Sigmoid colon (tissue), 7 donors: ENCODE results near the gene MINDY2. TPM values are rescaled to one million over a fixed set of nuclear protein-coding genes. Genes with fewer than 3 reads are reported as not detected.

ENCODE experiments used
- DNase-seq: peaks from one replicate; pipeline ENCODE4 v3.0.0-alpha.2; 2019
- H3K27ac ChIP-seq, 4 donors: fragments of 200-600 bp; sonication (generic); one replicate each; pipeline ENCODE4 v1.5.1; 2016 to 2019; ENCODE audit warnings: mild to moderate bottlenecking in 1 of 4
- H3K27me3 ChIP-seq, 3 donors: fragments of 200-600 bp; sonication (generic); one replicate each; pipeline ENCODE4 v1.5.1; 2019; ENCODE audit warnings: mild to moderate bottlenecking in 1 of 3
- H3K36me3 ChIP-seq, 4 donors: fragments of 200-600 bp; sonication (generic); one replicate each; pipeline ENCODE4 v1.5.1; 2016 to 2019
- H3K4me1 ChIP-seq, 4 donors: fragments of 200-600 bp; sonication (generic); one replicate each; pipeline ENCODE4 v1.5.1; 2017 to 2019
- H3K4me3 ChIP-seq, 4 donors: fragments of 200-600 bp; sonication (generic); one replicate each; pipeline ENCODE4 v1.5.1; 2017 to 2019; ENCODE audit warnings: mild to moderate bottlenecking in 2 of 4, moderate library complexity in 1 of 4
- H3K9me3 ChIP-seq, 4 donors: fragments of 200-600 bp in 3 of 4; sonication (generic) in 3 of 4; one replicate each; pipeline versions ENCODE4 v1.5.1 to v1.6.1; 2013 to 2019
- CTCF ChIP-seq, 4 experiments: fragments of 450-650 bp in 3 of 4; fragments of 200-600 bp in 1 of 4; IDR thresholded peaks; one replicate each; pipeline ENCODE4 v1.5.1; 2016 to 2019; ENCODE audit warnings: antibody characterized with exemption in 4 of 4, mild to moderate bottlenecking in 3 of 4, moderate library complexity in 2 of 4
- EP300 ChIP-seq, 4 donors: sonication (generic); formaldehyde crosslinking; IDR thresholded peaks; one replicate each; pipeline ENCODE4 v1.6.1; 2017; ENCODE audit warnings: antibody characterized with exemption in 4 of 4
- POLR2A ChIP-seq, 2 donors: fragments of 450-650 bp; IDR thresholded peaks; one replicate each; pipeline ENCODE4 v1.6.1; 2016; ENCODE audit warnings: antibody characterized with exemption in 2 of 2, mild to moderate bottlenecking in 2 of 2, moderate library complexity in 2 of 2
- POLR2AphosphoS5 ChIP-seq, 4 donors: sonication (generic); formaldehyde crosslinking; IDR thresholded peaks; one replicate each; pipeline ENCODE4 v1.6.1; 2017; ENCODE audit warnings: antibody characterized with exemption in 4 of 4
- WGBS, 2 donors: extraction: QIAGEN DNeasy Blood & Tissue Kit; methylation state at CpG; one replicate each; pipeline ENCODE4 v1.1.7; 2013; 5-methylcytosine and 5-hydroxymethylcytosine counted together
- intact Hi-C: fragments of 100-400 bp; cut with DNase I; formaldehyde crosslinking; loops from one replicate; pipeline ENCODE4 v1.15.1; 2023
- polyA plus RNA-seq, 3 donors: library from polyadenylated mRNA; stranded (reverse); fragments of 200-250 nt; gene quantifications; one replicate each; pipeline ENCODE4 v1.2.3, GENCODE V29; 2013
- total RNA-seq, 4 donors: library from RNA; depleted of rRNA; stranded (reverse); fragments of >200 nt; gene quantifications; one replicate each; pipeline ENCODE4 v1.1.0, GENCODE V29; 2016
- donor health status: healthy with polysubstance abuse.
- donor health status: Bipolar disorder and iron deficiency.
- donor health status: healthy.

Gene MINDY2
- total and polyA plus RNA-seq, 7 donors, result 1.6 to 28.5 (median 18.0) TPM

- H3K36me3 ChIP-seq, result no peaks in the 10 kb centered on the region
- DNase-seq, result no peak
- WGBS, 2 donors, result 2 to 3% methylated on average over 9 of the region's 9 CpGs
- no peaks in the 10 kb centered on the region for H3K9me3 ChIP-seq
- H3K27me3 ChIP-seq, result no peaks in the 10 kb centered on the region
- intact Hi-C loops, result loop anchor here (1.0 to 10.0 kb wide), 2 partner anchors 21 to 604 kb away; partner anchors contain the start of genes ADAM10 and MYO1E
- peak overlapping the region; percentile 93 to 99 (median 96) for H3K27ac ChIP-seq
- H3K4me3 ChIP-seq, result peak overlapping the region; percentile 35 to 86 (median 77)
- H3K4me1 ChIP-seq, result peaks cover 0 to 42% (median 33%) of the 10 kb centered on the region in 4 donors
- TF ChIP-seq POLR2A (IDR thresholded peaks at IDR 0.05) (no peak), POLR2AphosphoS5 (IDR thresholded peaks at IDR 0.05) (no peak), CTCF (IDR thresholded peaks at IDR 0.05) (peak; percentile 9 to 45 (median 26))
Observed at GRCh38 chr15:58770519-58770856, 614 bp upstream of the MINDY2 start.

- Histone ChIP-seq H3K27ac (peak overlapping the region; percentile 93 to 99 (median 96)), H3K4me1 (peaks cover 0 to 43% (median 40%) of the 10 kb centered on the region in 4 donors), H3K4me3 (peak overlapping the region; percentile 71 to 86 (median 84)), H3K36me3 (no peaks in the 10 kb centered on the region), H3K9me3 (no peaks in the 10 kb centered on the region), H3K27me3 (no peaks in the 10 kb centered on the region)
- WGBS, 2 donors, result 0% methylated on average over 40 of the region's 40 CpGs
- TF ChIP-seq POLR2AphosphoS5 (IDR thresholded peaks at IDR 0.05) (peak in 1 of 4 donors; percentile 17), EP300 (IDR thresholded peaks at IDR 0.05) (no peak)
- peak; percentile 81 for DNase-seq
- intact Hi-C loops, result loop anchor here (1.0 to 10.0 kb wide), 2 partner anchors 162 to 603 kb away; partner anchors contain the start of genes MYO1E and SLTM
Observed at GRCh38 chr15:58771621-58772250, 634 bp downstream of the MINDY2 start.

- DNase-seq, result no peak
- Histone ChIP-seq H3K36me3 (no peaks in the 10 kb centered on the region), H3K4me3 (peak overlapping the region; percentile 71 to 86 (median 84)), H3K4me1 (peaks cover 0 to 48% (median 41%) of the 10 kb centered on the region in 4 donors), H3K27me3 (no peaks in the 10 kb centered on the region), H3K9me3 (no peaks in the 10 kb centered on the region), H3K27ac (peak overlapping the region; percentile 93 to 99 (median 96))
- TF ChIP-seq EP300 (IDR thresholded peaks at IDR 0.05) (no peak), CTCF (IDR thresholded peaks at IDR 0.05) (no peak), POLR2AphosphoS5 (IDR thresholded peaks at IDR 0.05) (no peak), POLR2A (IDR thresholded peaks at IDR 0.05) (no peak)
- intact Hi-C loops, result loop anchor here (10.0 kb wide), 1 partner anchor 602 kb away; the partner anchor contains the start of gene MYO1E
- WGBS, 2 donors, result 83 to 86% methylated on average over 4 of the region's 4 CpGs
Observed at GRCh38 chr15:58773024-58773423, 1.9 kb downstream of the MINDY2 start.

- WGBS, 2 donors, result 96 to 97% methylated on average over 3 of the region's 3 CpGs
- intact Hi-C loops, result loop anchor here (10.0 kb wide), 1 partner anchor 599 kb away; the partner anchor contains the start of gene MYO1E
- TF ChIP-seq POLR2A (IDR thresholded peaks at IDR 0.05) (no peak), EP300 (IDR thresholded peaks at IDR 0.05) (no peak), POLR2AphosphoS5 (IDR thresholded peaks at IDR 0.05) (no peak), CTCF (IDR thresholded peaks at IDR 0.05) (no peak)
- no peaks in the 10 kb centered on the region for H3K27me3 ChIP-seq
- H3K4me3 ChIP-seq, result no peak overlapping the region
- H3K4me1 ChIP-seq, result peaks cover 0 to 43% (median 36%) of the 10 kb centered on the region in 4 donors
- no peak for DNase-seq
- H3K36me3 ChIP-seq, result no peaks in the 10 kb centered on the region
- no peak overlapping the region for H3K27ac ChIP-seq
- no peaks in the 10 kb centered on the region for H3K9me3 ChIP-seq
Observed at GRCh38 chr15:58775402-58775801, 4.3 kb downstream of the MINDY2 start.

- peaks cover 0 to 43% (median 34%) of the 10 kb centered on the region in 4 donors for H3K4me1 ChIP-seq
- H3K36me3 ChIP-seq, result no peaks in the 10 kb centered on the region
- no peak overlapping the region for H3K27ac ChIP-seq
- no peak for DNase-seq
- TF ChIP-seq CTCF (IDR thresholded peaks at IDR 0.05), result no peak
- TF ChIP-seq POLR2AphosphoS5 (IDR thresholded peaks at IDR 0.05), result no peak
- TF ChIP-seq EP300 (IDR thresholded peaks at IDR 0.05), result no peak
- no peak for TF ChIP-seq POLR2A (IDR thresholded peaks at IDR 0.05)
- H3K27me3 ChIP-seq, result no peaks in the 10 kb centered on the region
- whole genome bisulfite sequencing, 2 donors, result 79 to 87% methylated on average over 4 of the region's 4 CpGs
- H3K4me3 ChIP-seq, result no peak overlapping the region
- intact Hi-C loops, result loop anchor here (10.0 kb wide), 1 partner anchor 598 kb away; the partner anchor contains the start of gene MYO1E
- H3K9me3 ChIP-seq, result no peaks in the 10 kb centered on the region
Observed at GRCh38 chr15:58777107-58777506, 6.0 kb downstream of the MINDY2 start.
